ENCODE measurements around the gene MEF2A.

GRCh38 chr15:99668533-99669182 lies 102.9 kb downstream of the MEF2A start:
- TF ChIP-seq ZBTB17 (tag by site-specific recombination; IDR thresholded peaks at IDR 0.05) (no peak), ZNF24 (tag by site-specific recombination; IDR thresholded peaks at IDR 0.05) (no peak), ZNF544 (tag by site-specific recombination; IDR thresholded peaks at IDR 0.05) (no peak), ZNF274 (IDR thresholded peaks at IDR 0.05; ENCODE audit: low read length) (no peak), ZNF274 (tag by site-specific recombination; IDR thresholded peaks at IDR 0.05; ENCODE audit: borderline replicate concordance) (no peak), REST (tag by site-specific recombination; IDR thresholded peaks at IDR 0.05) (no peak)

All from HEK293 (cell line).